ENCODE measurements around the gene CYP27B1.
"Not testable (repeated sequence)": the region's sequence is repeated elsewhere in the genome, so short reads cannot be mapped to it uniquely, and the experiment has no call there.

CYP27B1 gene

GRCh38 chr12:57724003-57724935 lies 42.6 kb downstream of the CYP27B1 start:
- Histone ChIP-seq H3K4me1 (ENCODE audit: insufficient read depth, poor library complexity, severe bottlenecking) (no peaks in the 10 kb centered on the region), H3K4me3 (ENCODE audit: severe bottlenecking) (no peak overlapping the region), H3K9me3 (ENCODE audit: severe bottlenecking) (no peaks in the 10 kb centered on the region), H3K27me3 (ENCODE audit: insufficient read depth, poor library complexity, severe bottlenecking) (no peaks in the 10 kb centered on the region), H3K36me3 (ENCODE audit: low read depth) (peaks cover 6% of the 10 kb centered on the region), H3K27ac (ENCODE audit: poor library complexity, severe bottlenecking) (no peak overlapping the region)
- TF ChIP-seq CTCF (IDR thresholded peaks at IDR 0.05; ENCODE audit: poor library complexity, severe bottlenecking) = no peak
- DNase-seq (ENCODE audit: low spot score) (no peak), ATAC-seq (ENCODE audit: low read depth) (no peak)

DNA sequence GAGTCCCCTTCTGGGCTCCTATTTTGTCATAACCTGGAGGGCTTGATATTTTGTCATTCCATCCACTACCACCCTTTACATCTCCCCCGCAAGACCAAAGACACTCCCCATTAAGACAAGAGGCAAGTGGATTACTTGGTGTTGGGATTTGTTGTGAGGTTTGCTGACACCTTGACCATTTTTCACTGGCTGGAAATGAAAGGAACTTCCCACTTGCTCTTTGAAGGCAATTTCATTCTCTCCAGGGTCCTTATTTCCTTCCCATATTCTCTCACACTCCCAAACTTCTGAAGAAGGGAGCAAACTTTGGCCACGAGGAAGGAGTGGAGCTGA lies 43.3 kb downstream of the CYP27B1 start:
- no peaks in the 10 kb centered on the region for H3K27me3 ChIP-seq (ENCODE audit: insufficient read depth, poor library complexity, severe bottlenecking)
- H3K27ac ChIP-seq (ENCODE audit: poor library complexity, severe bottlenecking) = no peak overlapping the region
- no peaks in the 10 kb centered on the region for H3K4me1 ChIP-seq (ENCODE audit: insufficient read depth, poor library complexity, severe bottlenecking)
- peaks cover 8% of the 10 kb centered on the region for H3K36me3 ChIP-seq (ENCODE audit: low read depth)
- no peak for TF ChIP-seq CTCF (IDR thresholded peaks at IDR 0.05; ENCODE audit: poor library complexity, severe bottlenecking)
- no peak overlapping the region for H3K4me3 ChIP-seq (ENCODE audit: severe bottlenecking)
- no peaks in the 10 kb centered on the region for H3K9me3 ChIP-seq (ENCODE audit: severe bottlenecking)
- DNase-seq (ENCODE audit: low spot score) = no peak
- no peak for ATAC-seq (ENCODE audit: low read depth)

DNA sequence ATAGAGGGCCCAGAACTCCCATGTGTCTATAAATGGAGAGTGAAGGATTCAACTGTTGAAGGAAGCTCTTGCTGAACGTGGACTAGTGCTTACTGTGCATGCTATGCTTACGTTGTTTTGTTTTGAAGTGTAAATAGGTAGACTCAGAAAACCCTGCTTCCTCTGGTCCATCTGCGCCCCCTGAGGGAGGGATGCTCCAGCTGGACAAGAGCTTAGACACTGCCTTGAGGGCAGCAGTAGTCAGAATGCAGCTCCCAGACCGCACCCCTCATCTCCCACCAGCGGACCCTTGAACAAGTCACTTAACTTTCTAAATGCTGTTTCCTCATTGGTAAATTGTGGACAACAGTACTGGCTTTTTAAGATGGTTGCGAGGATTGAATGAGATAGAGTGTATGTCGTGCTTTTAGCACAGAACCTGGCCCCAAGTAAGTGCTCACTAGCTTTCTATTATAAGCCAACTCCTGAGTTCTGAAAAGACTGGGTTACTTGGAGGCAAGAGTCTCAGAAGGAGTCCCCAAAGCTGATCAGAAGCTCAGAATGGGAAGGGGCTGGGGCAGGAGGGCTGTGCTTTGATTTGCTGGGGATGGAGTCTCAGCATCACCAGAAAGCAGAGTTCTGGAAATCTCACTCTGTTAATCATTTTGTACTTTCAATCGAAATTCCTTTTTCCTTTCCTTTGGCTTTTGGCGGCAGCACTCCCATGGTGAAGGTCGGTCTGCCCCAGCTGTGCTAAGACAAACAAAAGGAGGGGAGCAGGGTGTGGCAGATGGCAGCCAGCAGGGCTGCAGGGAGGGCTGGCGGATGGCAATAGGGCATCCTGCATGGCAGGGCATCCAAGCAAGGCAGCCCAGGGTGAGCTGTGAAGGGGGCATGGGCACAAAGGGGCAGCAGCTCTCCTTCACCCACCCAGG lies 43.9 kb downstream of the CYP27B1 start:
- H3K36me3 ChIP-seq (ENCODE audit: low read depth) = peaks cover 14% of the 10 kb centered on the region
- DNase-seq (ENCODE audit: low spot score) (no peak), ATAC-seq (ENCODE audit: low read depth) (no peak)
- no peaks in the 10 kb centered on the region for H3K27me3 ChIP-seq (ENCODE audit: insufficient read depth, poor library complexity, severe bottlenecking)
- H3K9me3 ChIP-seq (ENCODE audit: severe bottlenecking) = no peaks in the 10 kb centered on the region
- no peak overlapping the region for H3K4me3 ChIP-seq (ENCODE audit: severe bottlenecking)
- no peak for TF ChIP-seq CTCF (IDR thresholded peaks at IDR 0.05; ENCODE audit: poor library complexity, severe bottlenecking)
- H3K27ac ChIP-seq (ENCODE audit: poor library complexity, severe bottlenecking) = no peak overlapping the region
- H3K4me1 ChIP-seq (ENCODE audit: insufficient read depth, poor library complexity, severe bottlenecking) = no peaks in the 10 kb centered on the region

DNA sequence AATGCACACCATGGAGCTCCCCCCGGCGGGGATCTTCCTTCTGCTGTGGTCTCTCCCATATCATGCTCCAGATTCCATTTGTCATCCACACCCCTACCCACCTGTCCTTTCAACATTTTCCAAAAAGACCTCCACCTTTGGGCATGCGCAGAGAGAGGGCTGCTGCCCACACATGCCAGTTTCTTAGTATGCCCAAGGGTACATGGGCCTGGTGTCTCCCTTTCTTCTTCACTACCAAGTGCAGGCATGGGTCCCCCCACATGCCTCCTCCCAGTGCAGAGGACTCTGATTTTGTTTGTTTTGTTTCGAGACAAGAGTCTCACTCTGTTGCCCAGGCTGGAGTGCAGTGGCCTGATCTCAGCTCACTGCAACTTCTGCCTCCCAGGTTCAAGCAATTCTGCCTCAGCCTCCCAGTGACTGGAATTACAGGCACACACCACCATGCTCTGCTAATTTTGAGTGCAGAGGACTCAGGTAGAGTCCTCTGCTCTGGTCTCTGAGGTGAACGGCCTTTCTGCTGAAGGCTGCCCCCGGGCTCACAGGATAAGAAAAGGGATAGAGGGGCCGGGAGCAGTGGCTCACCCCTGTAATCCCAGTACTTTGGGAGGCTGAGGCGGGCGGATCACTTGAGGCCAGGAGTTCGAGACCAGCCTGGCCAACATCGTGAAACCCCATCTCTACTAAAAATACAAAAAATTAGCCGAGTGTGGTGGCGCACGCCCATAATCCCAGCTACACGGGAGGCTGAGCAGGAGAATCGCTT lies 44.9 kb downstream of the CYP27B1 start:
- H3K4me1 ChIP-seq (ENCODE audit: insufficient read depth, poor library complexity, severe bottlenecking); H3K4me3 ChIP-seq (ENCODE audit: severe bottlenecking); ATAC-seq (ENCODE audit: low read depth); H3K27ac ChIP-seq (ENCODE audit: poor library complexity, severe bottlenecking); H3K27me3 ChIP-seq (ENCODE audit: insufficient read depth, poor library complexity, severe bottlenecking); H3K9me3 ChIP-seq (ENCODE audit: severe bottlenecking); DNase-seq (ENCODE audit: low spot score): not testable (repeated sequence)
- H3K36me3 ChIP-seq (ENCODE audit: low read depth) = peaks cover 19% of the 10 kb centered on the region

Measured in RWPE2 (cell line).